HEK293T (cell line): ENCODE results near the gene N4BP3.
A peak's percentile ranks its signal among the peaks of the same experiment; 100 is the strongest.
"Not testable (repeated sequence)": the region's sequence is repeated elsewhere in the genome, so short reads cannot be mapped to it uniquely, and the experiment has no call there.

ENCODE experiments used
- CTCF ChIA-PET: fragments of 350-600 bp; formaldehyde crosslinking; extraction: SDS; loops from one replicate; lab custom pipeline; 2021; ENCODE audit warnings: antibody characterized with exemption, inconsistent platforms; lab: Yijun Ruan, JAX
- POLR2A ChIA-PET: fragments of 350-600 bp; formaldehyde crosslinking; extraction: SDS; loops from one replicate; lab custom pipeline; 2020; ENCODE audit warnings: antibody characterized with exemption, inconsistent platforms; lab: Yijun Ruan, JAX
- DNase-seq: peaks from one replicate; pipeline ENCODE4 v3.0.0; 2012; ENCODE audit warnings: mixed read lengths; ENCODE audit errors: extremely low spot score
- ARNT ChIP-seq: fragments of 450-650 bp; IDR thresholded peaks from 2 replicates; pipeline ENCODE4 v1.6.1; 2017; ENCODE audit warnings: mild to moderate bottlenecking
- BHLHE40 ChIP-seq: fragments of 450-650 bp; IDR thresholded peaks from 2 replicates; pipeline ENCODE4 v1.6.1; 2016; ENCODE audit warnings: mild to moderate bottlenecking, moderate library complexity, borderline replicate concordance
- CTBP1 ChIP-seq: fragments of 450-650 bp; IDR thresholded peaks from 2 replicates; pipeline ENCODE4 v1.6.1; 2016; ENCODE audit warnings: borderline replicate concordance
- ELF4 ChIP-seq: fragments of 450-650 bp; IDR thresholded peaks from 2 replicates; pipeline ENCODE4 v1.6.1; 2017; ENCODE audit warnings: antibody characterized with exemption
- FOXA1 ChIP-seq: fragments of 450-650 bp; IDR thresholded peaks from 2 replicates; pipeline ENCODE4 v1.6.1; 2016; ENCODE audit warnings: mild to moderate bottlenecking
- FOXK2 ChIP-seq: fragments of 450-650 bp; IDR thresholded peaks from 2 replicates; pipeline ENCODE4 v1.6.1; 2016; ENCODE audit warnings: mild to moderate bottlenecking
- FOXM1 ChIP-seq: fragments of 450-650 bp; IDR thresholded peaks from 2 replicates; pipeline ENCODE4 v1.6.1; 2017; ENCODE audit warnings: mild to moderate bottlenecking, borderline replicate concordance
- HDGF ChIP-seq: fragments of 450-650 bp; IDR thresholded peaks from 2 replicates; pipeline ENCODE4 v1.6.1; 2017; ENCODE audit warnings: antibody characterized with exemption, borderline replicate concordance
- L3MBTL2 ChIP-seq: fragments of 450-650 bp; conservative IDR thresholded peaks from 2 replicates; pipeline ENCODE4 v1.6.1; 2016; ENCODE audit warnings: mild to moderate bottlenecking
- LEF1 ChIP-seq: fragments of 450-650 bp; IDR thresholded peaks from 2 replicates; pipeline ENCODE4 v1.6.1; 2017; ENCODE audit warnings: mild to moderate bottlenecking, borderline replicate concordance
- NFRKB ChIP-seq: fragments of 450-650 bp; IDR thresholded peaks from 2 replicates; pipeline ENCODE4 v1.6.1; 2016; ENCODE audit warnings: mild to moderate bottlenecking, moderate library complexity
- SP1 ChIP-seq: fragments of 450-650 bp; IDR thresholded peaks from 2 replicates; pipeline ENCODE4 v1.6.1; 2017
- SUZ12 ChIP-seq: fragments of 450-650 bp; IDR thresholded peaks from 2 replicates; pipeline ENCODE4 v1.6.1; 2016; ENCODE audit warnings: mild to moderate bottlenecking
- TARDBP ChIP-seq: fragments of 450-650 bp; IDR thresholded peaks from 2 replicates; pipeline ENCODE4 v1.6.1; 2016
- ZNF384 ChIP-seq: fragments of 450-650 bp; IDR thresholded peaks from 2 replicates; pipeline ENCODE4 v1.6.1; 2016
- TF ChIP-seq, protein P1 (sequence below): fragments of 450-650 bp; IDR thresholded peaks from 2 replicates; pipeline ENCODE4 v1.6.1; 2016

Gene N4BP3

DNA sequence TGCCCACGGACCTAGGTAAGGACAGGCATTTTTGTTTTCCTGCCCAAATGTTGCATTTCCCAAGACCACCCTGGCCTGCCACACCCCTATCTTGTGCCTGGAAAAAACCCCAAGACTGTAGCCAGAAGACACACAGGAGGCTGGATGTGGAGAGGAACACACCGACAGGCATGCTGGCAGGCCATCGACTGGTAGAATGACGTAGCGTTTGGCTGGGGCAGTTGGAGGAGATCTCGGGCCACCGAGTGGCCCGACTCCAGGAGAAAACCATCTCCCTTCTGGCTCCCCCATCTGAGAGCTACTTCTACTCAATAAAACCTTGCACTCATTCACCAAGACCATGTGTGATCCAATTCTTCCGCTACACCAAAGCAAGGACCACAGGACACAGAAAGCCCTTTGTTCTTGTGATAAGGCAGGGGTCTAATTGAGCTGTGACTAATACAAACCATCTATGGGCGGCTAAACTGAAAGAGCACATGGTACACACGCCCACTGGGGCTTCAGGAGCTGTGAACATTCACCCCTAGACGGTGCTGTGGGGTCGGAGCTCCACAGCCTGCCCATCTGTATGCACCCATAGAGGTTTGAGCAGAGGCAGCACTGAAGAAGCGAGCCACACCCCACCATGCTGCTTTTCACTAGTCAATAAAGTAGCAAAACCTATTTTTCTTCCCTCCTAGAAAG lies 38.9 kb upstream of the N4BP3 start:
- CTCF ChIA-PET = interaction anchor here (1.1 to 2.6 kb wide), 5 partner anchors 23 to 88 kb away, joined by 3 to 30 read pairs (median 16); partner anchors contain the start of gene NHP2
- POLR2A ChIA-PET = interaction anchor here (1.2 to 2.4 kb wide), 4 partner anchors 57 to 130 kb away, joined by 6 to 11 read pairs (median 7); partner anchors contain the start of genes HNRNPAB and NHP2
- no peak for DNase-seq

DNA sequence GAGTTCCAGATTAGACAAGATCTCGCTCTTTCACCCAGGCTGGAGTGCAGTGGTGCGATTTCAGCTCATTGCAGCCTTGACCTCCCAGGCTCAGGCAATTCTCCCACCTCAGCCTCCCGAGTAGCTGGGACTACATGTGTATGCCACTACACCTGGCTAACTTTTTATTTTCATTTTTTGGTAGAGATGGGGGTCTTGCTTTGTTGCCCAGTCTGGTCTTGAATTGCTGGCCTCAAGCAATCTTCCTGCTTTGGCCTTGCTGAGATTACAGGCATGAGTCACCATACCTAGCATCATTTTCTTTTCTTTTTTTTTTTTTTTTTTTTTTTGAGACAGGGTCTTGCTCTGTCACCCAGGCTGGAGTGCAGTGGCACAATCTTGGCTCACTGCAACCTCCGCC lies 36.4 kb upstream of the N4BP3 start:
- ChIA-PET CTCF (interaction anchor here (0.7 to 2.6 kb wide), 5 partner anchors 13 to 78 kb away, joined by 3 to 30 read pairs (median 5); partner anchors contain the start of gene NHP2), POLR2A (interaction anchor here (1.4 to 1.6 kb wide), 3 partner anchors 61 to 69 kb away, joined by 4 to 5 read pairs (median 4); no protein-coding TSS in a partner anchor)
- not testable (repeated sequence) for DNase-seq

More for the DNA sequence above, 38.9 kb upstream of the N4BP3 start:
- TF ChIP-seq CTBP1 (no peak), BHLHE40 (no peak)

DNA sequence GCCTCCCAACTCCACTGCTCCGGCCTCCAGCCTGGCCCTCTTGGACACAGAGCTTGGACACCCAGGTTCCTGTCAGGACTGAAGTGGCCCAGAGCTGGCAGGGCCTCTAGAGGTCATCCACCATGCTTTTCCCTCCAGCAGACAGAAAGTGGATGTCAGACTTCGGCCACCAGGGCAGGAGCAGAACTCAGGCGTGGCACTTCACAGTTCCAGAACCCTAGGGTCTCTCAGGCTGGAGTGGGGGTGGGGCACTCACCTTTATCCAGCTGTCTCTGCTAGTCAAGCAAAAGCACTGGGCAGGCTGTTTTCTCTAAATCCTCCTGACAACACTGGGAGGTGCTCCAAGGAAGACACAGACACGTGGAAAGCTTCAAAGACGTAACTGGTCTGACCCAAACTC lies 35.6 kb upstream of the N4BP3 start:
- TF ChIP-seq FOXK2 (no peak), L3MBTL2 (no peak), ELF4 (no peak), SUZ12 (no peak), BHLHE40 (no peak), FOXA1 (no peak), LEF1 (no peak), TARDBP (no peak), CTBP1 (no peak), HDGF (no peak), ZNF384 (no peak), ARNT (no peak), FOXM1 (no peak), NFRKB (no peak), SP1 (no peak)
- TF ChIP-seq, protein P1, sequence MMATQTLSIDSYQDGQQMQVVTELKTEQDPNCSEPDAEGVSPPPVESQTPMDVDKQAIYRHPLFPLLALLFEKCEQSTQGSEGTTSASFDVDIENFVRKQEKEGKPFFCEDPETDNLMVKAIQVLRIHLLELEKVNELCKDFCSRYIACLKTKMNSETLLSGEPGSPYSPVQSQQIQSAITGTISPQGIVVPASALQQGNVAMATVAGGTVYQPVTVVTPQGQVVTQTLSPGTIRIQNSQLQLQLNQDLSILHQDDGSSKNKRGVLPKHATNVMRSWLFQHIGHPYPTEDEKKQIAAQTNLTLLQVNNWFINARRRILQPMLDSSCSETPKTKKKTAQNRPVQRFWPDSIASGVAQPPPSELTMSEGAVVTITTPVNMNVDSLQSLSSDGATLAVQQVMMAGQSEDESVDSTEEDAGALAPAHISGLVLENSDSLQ = no peak
- no peak for DNase-seq
- CTCF ChIA-PET = interaction anchor here (1.1 to 1.7 kb wide), 3 partner anchors 12 to 68 kb away, joined by 4 to 5 read pairs (median 4); no protein-coding TSS in a partner anchor
- POLR2A ChIA-PET = interaction anchor here (0.9 to 1.6 kb wide), 5 partner anchors 38 to 76 kb away, joined by 3 to 7 read pairs (median 4); partner anchors contain the start of gene NHP2

DNA sequence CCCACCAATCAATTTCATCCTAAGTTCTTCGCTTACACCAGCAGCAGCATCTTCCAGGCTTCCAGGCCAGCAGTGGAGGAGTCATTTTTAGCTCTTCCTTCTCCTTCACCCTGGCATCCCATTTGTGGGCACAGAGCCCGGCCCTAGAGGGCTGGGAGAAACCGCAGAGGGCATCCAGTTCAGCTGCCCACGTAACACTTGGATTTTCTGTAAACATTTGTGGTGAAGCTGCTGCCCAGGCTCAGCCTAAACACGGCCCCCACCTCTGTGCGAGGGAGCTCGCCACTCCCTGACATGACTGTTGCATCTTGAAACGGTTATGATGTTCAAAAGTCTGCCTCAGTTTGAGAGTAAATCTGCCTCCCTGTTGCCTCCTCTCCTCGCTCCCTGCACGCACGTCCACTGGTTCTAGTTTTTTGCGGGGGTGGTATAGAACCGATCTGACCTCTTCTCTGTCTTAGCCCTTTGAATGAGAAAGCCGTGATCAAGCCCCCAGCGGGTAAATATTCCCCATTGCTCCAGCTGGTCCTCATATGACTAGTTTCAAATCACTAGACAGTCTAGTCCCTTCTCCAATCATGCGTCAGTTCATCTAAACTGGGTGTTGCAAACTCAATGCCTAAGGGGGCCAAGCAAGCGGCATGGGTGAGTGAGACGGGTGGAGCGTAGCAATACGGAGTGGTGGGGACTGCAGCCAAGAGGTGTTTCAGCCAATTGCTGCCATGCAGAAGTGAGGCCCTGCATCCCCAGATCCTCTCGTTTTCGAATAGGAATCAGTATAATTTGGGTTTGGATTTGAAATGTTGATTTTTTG lies 34.9 kb upstream of the N4BP3 start:
- CTCF ChIA-PET = interaction anchor here (1.1 to 1.7 kb wide), 2 partner anchors 43 to 67 kb away, joined by 4 to 5 read pairs; no protein-coding TSS in a partner anchor
- DNase-seq = peak; percentile 4
- TF ChIP-seq, protein P1 = no peak
- TF ChIP-seq FOXA1 (no peak), FOXM1 (no peak), CTBP1 (no peak), NFRKB (no peak), SP1 (no peak), LEF1 (no peak), ZNF384 (no peak), HDGF (no peak), SUZ12 (no peak), ELF4 (no peak), BHLHE40 (no peak), TARDBP (no peak), ARNT (no peak), FOXK2 (no peak), L3MBTL2 (no peak)
- POLR2A ChIA-PET = interaction anchor here (0.9 to 1.6 kb wide), 4 partner anchors 37 to 75 kb away, joined by 3 to 7 read pairs (median 4); partner anchors contain the start of gene NHP2

DNA sequence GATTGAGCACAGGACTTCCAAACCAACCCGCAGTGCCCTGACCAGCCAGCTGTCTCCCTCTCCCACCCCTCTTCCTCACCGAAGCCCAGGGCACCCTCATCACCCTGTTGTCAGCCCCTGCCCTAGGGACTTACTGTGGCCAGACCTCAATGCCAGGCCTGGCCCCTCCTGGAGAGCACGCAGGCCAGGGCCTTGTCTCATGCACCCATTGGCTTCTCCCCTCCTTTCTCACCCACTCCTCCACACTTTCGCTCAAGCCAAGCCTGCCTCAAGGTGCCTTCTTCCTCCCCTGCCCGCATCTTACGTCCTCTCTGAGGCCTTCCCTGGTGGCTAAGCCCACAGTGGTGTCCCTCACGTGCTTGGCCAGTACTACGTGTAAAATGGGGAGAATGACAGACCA lies 33.3 kb upstream of the N4BP3 start:
- POLR2A ChIA-PET = no interaction called here
- no peak for DNase-seq
- CTCF ChIA-PET = interaction anchor here (0.6 kb wide), 1 partner anchor 9 kb away, joined by 3 read pairs; no protein-coding TSS in a partner anchor
- TF ChIP-seq FOXK2 = no peak
- TF ChIP-seq ELF4 = no peak
- no peak for TF ChIP-seq BHLHE40
- TF ChIP-seq HDGF = no peak
